Left ventricle myocardium inferior (tissue), 1 donor: ENCODE measurements around the gene PPP1R13L. TPM values are rescaled to one million over a fixed set of nuclear protein-coding genes. Genes with fewer than 3 reads are reported as not detected.

ENCODE experiments used
- DNase-seq: peaks from one replicate; pipeline ENCODE4 v3.0.0-alpha.2; 2020
- H3K27ac ChIP-seq: fragments of 200-600 bp; replicated peaks from 2 replicates; pipeline ENCODE4 v1.8.0; 2021
- H3K27me3 ChIP-seq: fragments of 200-600 bp; 2 replicates; pipeline ENCODE4 v1.8.0; 2021; ENCODE audit warnings: low read depth
- H3K36me3 ChIP-seq: fragments of 200-600 bp; 2 replicates; pipeline ENCODE4 v1.8.0; 2021
- H3K4me1 ChIP-seq: fragments of 200-600 bp; 2 replicates; pipeline ENCODE4 v1.8.0; 2021
- H3K4me3 ChIP-seq: fragments of 200-600 bp; 2 replicates; pipeline ENCODE4 v1.8.0; 2021; ENCODE audit warnings: mild to moderate bottlenecking, moderate library complexity
- H3K9me3 ChIP-seq: fragments of 200-600 bp; replicated peaks from 2 replicates; pipeline ENCODE4 v1.8.0; 2021
- CTCF ChIP-seq: fragments of 200-600 bp; IDR thresholded peaks from 2 replicates; pipeline ENCODE4 v1.8.0; 2021; ENCODE audit warnings: antibody characterized with exemption, mild to moderate bottlenecking, borderline replicate concordance
- intact Hi-C: fragments of 100-400 bp; cut with micrococcal nuclease; formaldehyde crosslinking; loops from one replicate; pipeline ENCODE4 v1.11.0; 2022
- microRNA-seq: library from miRNA; unstranded; fragments of <30 nt; microRNA quantifications from one replicate; pipeline ENCODE4 v1.2.0, GENCODE V29; 2020
- total RNA-seq: library from RNA; stranded (reverse); fragmentation: NEBNext Ultra II Directional; extraction: Animal tissue kit (Norgen Biotek cat#: 25700); gene quantifications from one replicate; pipeline ENCODE4 v1.2.1, GENCODE V29; 2021
- donor health status: DM: no; HTN: yes; CAD: no; lungs with severe emphysema.

Gene PPP1R13L
- total RNA-seq, 1 donor from 2014 or later, result 207 TPM

GRCh38 chr19:45333609-45334303 lies 71.1 kb downstream of the PPP1R13L start:
- intact Hi-C loops, result no loop called here

GRCh38 chr19:45331411-45331810 lies 73.5 kb downstream of the PPP1R13L start:
- Histone ChIP-seq H3K4me1 (peaks cover 2% of the 10 kb centered on the region), H3K9me3 (no peaks in the 10 kb centered on the region), H3K27me3 (no peaks in the 10 kb centered on the region), H3K36me3 (no peaks in the 10 kb centered on the region), H3K27ac (no peak overlapping the region), H3K4me3 (no peak overlapping the region)
- DNase-seq, result no peak
- TF ChIP-seq CTCF, result no peak
- intact Hi-C loops, result no loop called here

More at GRCh38 chr19:45333609-45334303, 71.1 kb downstream of the PPP1R13L start:
- Histone ChIP-seq H3K4me3 (no peak overlapping the region), H3K36me3 (no peaks in the 10 kb centered on the region), H3K4me1 (peaks cover 5% of the 10 kb centered on the region), H3K9me3 (no peaks in the 10 kb centered on the region), H3K27me3 (peaks cover 8% of the 10 kb centered on the region), H3K27ac (no peak overlapping the region)
- TF ChIP-seq CTCF, result no peak
- DNase-seq, result no peak

Small RNA genes within 50 kb of the gene (microRNA-seq; reads per million reads assigned to microRNA genes)
- gene MIR6088, result not detected

Other genes starting within 250 kb of the PPP1R13L start
- 0.05 TPM for gene NKPD1, start 244.1 kb downstream of the PPP1R13L start, total RNA-seq
- 15.8 TPM for gene TRAPPC6A, start 226.8 kb downstream of the PPP1R13L start, total RNA-seq
- 3.5 TPM for gene BLOC1S3, start 226.3 kb downstream of the PPP1R13L start, total RNA-seq
- 1.8 TPM for gene EXOC3L2, start 159.7 kb downstream of the PPP1R13L start, total RNA-seq
- 26.5 TPM for gene MARK4, start 153.8 kb downstream of the PPP1R13L start, total RNA-seq
- gene CKM, start 82.2 kb downstream of the PPP1R13L start, total RNA-seq, result 3,974 TPM
- not detected for gene KLC3, start 64.3 kb downstream of the PPP1R13L start, total RNA-seq
- gene ERCC2, start 34.5 kb downstream of the PPP1R13L start, total RNA-seq, result 11.4 TPM
- 5.2 TPM for gene POLR1G, start 1.6 kb upstream of the PPP1R13L start, total RNA-seq
- 108 TPM for gene ERCC1, start 18.8 kb upstream of the PPP1R13L start, total RNA-seq
- gene FOSB, start 62.9 kb upstream of the PPP1R13L start, total RNA-seq, result 0.33 TPM
- gene RTN2, start 92.0 kb upstream of the PPP1R13L start, total RNA-seq, result 19.1 TPM
- gene PPM1N, start 93.4 kb upstream of the PPP1R13L start, total RNA-seq, result 0.19 TPM
- gene VASP, start 102.4 kb upstream of the PPP1R13L start, total RNA-seq, result 32.8 TPM
- 25.3 TPM for gene OPA3, start 179.7 kb upstream of the PPP1R13L start, total RNA-seq
- gene GPR4, start 197.1 kb upstream of the PPP1R13L start, total RNA-seq, result 5.1 TPM
- 48.4 TPM for gene EML2, start 234.3 kb upstream of the PPP1R13L start, total RNA-seq